ENCODE measurements around the gene SLC22A7. TPM values are rescaled to one million over a fixed set of nuclear protein-coding genes. Genes with fewer than 3 reads are reported as not detected.

Gene SLC22A7, protein sequence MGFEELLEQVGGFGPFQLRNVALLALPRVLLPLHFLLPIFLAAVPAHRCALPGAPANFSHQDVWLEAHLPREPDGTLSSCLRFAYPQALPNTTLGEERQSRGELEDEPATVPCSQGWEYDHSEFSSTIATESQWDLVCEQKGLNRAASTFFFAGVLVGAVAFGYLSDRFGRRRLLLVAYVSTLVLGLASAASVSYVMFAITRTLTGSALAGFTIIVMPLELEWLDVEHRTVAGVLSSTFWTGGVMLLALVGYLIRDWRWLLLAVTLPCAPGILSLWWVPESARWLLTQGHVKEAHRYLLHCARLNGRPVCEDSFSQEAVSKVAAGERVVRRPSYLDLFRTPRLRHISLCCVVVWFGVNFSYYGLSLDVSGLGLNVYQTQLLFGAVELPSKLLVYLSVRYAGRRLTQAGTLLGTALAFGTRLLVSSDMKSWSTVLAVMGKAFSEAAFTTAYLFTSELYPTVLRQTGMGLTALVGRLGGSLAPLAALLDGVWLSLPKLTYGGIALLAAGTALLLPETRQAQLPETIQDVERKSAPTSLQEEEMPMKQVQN
- total RNA-seq (2014; rRNA removed; shearing (Covaris generic)): not detected in 2 replicates

DNA sequence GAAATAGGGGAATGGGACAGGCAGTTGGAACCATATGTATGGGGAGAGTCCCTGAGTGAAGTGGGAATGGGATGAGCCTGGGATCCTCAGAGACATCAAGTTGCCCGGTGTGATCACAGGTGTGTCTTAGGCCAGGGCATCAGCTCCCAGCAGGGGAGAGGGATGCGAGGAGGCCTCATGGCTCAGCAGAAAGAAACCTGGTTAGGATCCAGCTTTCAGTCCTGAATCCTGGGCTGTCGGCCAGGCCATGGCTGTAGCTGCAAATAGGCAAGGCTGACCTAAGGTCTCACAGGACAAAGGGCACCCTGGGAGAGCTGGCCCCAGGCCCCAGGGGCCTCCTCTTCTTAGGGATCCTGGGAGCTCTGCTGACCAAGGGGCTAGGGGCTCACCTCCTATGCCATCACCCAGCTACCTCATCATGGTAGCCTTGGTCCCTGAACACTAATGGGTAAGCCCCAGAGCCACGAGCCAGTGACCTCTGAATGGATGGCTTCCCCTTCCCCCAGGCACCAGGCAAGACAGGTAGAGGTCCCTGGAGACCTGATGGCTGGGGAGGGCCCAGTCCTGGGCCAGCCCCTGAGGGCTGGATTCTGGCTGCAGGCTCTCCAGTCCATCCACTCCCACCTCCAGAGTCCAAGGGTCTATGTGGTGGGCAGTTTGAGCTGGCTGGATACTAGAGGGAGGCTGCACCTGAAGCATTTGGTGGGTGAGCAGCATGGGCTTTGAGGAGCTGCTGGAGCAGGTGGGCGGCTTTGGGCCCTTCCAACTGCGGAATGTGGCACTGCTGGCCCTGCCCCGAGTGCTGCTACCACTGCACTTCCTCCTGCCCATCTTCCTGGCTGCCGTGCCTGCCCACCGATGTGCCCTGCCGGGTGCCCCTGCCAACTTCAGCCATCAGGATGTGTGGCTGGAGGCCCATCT, at the start of gene SLC22A7:
Gene SLC22A7, plus strand, starts transcription at position 617 of the 921 bp plus-strand sequence. Its CDS starts 99 bp downstream, at position 716.
- DNase-seq (ENCODE audit: low spot score): no peak

DNA sequence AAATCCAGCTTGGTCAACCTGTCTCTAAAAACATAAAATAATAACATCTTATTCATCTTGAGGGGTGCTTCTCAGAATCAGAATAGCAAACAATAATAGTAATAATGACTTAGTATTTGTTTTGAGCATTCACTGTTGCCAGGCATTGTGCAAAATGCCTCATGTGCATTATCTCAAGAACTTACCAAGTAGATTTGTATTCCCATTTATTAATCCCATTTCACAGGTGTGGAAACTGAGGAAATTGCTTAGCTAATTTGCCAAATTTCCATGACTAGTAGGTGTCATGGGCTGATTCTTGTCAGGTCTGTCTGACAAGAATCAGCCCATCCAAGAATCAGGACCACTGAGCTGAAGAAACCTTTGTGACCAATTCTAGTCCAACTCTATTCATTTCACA, 49.3 kb upstream of the SLC22A7 start:
- no peak for DNase-seq (ENCODE audit: low spot score)

DNA sequence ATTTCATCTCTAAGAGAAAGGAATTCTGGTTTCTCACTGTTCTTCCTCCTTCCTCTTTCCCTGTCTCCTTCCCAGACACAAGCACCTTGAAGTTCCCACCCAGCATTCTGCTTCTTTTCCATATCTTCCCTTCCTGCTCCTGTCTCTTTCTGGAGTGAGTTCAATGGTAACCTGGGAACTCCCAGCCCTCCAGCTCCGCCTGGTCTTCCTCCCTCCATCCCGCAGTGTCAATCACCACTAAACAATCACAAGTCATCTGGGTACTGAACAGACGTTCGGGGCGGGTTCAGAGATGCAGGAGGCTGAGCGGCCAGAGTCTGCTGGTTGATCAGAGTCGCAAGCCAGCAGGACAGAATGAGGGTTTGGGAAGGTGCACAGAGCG, 47.1 kb upstream of the SLC22A7 start:
- peak; percentile 37 for DNase-seq (ENCODE audit: low spot score)

DNA sequence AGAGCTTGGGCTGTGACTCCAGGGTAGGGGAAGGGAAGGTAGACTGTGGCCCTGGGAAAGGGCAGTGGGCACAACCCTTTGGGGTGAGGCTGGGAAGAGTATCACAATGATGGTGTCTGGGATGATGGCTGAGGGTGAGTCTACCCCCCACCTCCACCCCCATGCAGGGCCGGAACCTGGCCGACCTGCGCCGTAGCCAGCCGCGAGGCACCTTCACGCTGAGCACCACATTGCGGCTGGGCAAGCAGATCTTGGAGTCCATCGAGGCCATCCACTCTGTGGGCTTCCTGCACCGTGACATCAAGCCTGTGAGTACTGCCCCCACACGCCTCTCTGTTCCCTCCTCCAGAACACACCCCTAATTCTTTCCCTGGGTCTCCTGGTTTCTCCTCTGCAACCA, 44.7 kb upstream of the SLC22A7 start:
- no peak for DNase-seq (ENCODE audit: low spot score)

DNA sequence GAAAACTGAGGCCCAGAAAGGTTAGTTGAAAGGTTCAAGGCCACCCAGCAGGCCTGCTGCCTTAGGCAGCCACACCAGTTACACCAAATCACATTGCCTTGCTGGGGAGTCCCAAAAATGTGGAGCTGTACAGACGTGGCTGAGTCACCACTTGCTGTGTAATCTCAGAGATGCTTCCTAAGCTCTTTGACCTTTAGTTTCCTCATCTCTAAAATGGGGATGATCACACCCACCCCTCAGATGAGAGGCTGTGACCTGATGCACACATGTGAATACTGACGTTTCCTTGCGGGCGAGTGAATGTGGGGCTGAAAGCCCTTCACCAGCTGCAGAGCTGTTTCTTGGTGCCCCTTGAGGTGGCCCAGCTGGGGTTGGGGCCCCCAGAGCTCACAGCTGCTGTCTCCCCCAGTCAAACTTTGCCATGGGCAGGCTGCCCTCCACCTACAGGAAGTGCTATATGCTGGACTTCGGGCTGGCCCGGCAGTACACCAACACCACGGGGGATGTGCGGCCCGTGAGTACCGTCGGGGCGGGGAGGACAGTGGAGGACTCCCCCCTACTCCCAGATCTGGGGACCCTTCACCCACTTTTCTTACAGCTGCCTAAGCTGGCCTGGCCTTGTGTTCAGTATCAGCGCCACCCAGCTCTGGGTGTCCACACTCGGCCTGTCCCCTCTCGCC, 43.8 kb upstream of the SLC22A7 start:
- DNase-seq (ENCODE audit: low spot score): no peak

DNA sequence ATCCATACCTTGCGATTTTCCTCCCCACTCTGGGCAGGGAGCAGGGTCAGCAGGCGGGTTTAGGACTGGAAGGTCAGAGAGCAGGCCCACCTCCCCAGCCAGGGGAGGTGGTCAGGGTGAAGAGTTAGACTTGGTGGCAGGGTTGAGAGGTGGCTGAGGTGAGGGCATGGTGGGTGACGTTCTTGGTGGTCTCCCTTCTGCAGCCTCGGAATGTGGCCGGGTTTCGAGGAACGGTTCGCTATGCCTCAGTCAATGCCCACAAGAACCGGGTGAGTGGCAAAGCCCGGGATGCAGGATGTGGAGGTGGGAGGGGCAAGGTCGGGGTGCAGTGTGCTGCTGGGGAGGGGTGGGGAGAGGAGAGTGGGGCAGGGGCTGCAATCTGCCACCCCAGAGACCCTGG, 43.2 kb upstream of the SLC22A7 start:
- DNase-seq (ENCODE audit: low spot score): no peak

DNA sequence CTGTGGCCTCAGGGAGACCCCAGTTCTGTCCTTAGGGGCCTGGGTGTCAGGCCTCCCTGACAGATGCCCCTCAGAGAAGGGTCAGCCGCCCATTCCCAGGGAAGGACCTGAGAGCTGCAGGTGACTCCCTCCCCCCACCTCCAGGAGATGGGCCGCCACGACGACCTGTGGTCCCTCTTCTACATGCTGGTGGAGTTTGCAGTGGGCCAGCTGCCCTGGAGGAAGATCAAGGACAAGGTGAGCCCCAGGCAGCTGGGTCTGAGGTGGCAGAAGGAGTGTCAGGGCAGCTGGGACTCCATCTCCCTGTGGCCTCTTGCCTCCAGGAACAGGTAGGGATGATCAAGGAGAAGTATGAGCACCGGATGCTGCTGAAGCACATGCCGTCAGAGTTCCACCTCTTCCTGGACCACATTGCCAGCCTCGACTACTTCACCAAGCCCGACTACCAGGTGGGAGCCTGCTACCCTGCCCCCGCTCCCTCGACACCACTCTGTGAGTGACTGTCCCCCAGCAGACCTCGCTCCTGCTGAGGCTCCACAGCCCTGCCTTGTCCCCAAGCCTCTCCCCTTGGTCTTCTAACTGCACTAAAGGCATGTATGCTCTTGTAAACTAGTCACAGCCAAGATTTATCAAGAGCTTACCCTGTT, 42.5 kb upstream of the SLC22A7 start:
- DNase-seq (ENCODE audit: low spot score): no peak

DNA sequence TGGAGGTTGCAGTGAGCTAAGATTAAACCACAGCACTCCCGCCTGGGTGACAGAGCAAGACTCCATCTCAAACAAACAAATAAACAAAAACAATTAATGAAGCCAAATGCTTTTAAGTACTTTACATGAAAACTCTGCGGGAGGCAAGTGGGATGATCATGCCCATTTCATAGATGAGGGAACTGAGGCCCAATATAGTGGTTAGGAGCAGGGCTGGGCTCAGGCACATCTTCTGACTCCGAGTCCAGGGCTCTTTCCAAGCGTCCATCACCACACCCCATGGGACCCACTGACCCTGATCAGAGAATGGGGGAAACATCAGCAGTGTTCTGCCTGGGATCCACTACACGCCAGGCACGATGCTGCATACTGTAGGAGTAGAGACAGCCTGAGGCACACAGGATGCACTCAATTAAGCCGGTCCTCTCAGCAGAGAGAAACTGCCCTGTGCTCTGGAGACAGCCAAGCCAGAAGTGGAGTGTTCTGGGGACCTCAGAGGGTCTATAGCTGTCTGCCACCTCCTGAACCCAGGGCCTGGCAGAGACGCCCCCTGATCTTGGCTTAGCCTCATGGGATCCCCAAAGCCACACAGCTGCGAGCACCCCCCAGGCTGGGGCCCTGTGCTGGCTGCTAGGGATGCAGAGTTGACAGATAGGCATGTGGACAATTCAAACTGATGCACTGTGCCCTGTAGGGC, 41.2 kb upstream of the SLC22A7 start:
- DNase-seq (ENCODE audit: low spot score): no peak

DNA sequence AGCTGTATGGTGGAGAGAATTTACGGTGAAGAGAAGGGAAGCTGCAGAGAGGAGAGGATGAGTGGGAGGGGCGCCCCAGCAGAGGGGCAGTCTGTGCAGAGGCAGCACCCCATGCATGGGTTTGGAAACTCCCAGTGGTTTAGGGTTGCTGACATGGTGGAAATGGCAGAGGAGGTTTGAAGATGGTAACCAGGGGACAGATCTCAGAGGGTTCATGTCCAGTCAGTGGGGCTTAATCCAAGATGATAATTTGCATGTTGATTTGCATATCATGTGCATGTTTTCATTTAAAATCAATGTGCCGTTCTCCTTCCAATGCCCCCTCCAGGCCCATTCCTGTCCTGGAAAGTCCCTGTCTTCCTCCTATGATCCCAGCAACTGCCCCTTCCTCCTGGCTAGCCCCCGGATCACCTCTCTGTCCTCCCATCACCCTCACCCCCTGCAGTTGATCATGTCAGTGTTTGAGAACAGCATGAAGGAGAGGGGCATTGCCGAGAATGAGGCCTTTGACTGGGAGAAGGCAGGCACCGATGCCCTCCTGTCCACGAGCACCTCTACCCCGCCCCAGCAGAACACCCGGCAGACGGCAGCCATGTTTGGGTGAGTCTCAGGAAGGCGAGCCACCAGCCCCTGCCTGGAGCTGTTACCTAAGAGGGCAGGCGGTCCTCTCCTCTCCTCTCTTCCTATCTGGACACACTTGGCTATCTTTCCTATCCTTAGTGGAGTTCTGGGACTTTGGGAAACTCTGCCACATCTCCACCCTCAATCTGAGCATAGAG, 40.5 kb upstream of the SLC22A7 start:
- no peak for DNase-seq (ENCODE audit: low spot score)

DNA sequence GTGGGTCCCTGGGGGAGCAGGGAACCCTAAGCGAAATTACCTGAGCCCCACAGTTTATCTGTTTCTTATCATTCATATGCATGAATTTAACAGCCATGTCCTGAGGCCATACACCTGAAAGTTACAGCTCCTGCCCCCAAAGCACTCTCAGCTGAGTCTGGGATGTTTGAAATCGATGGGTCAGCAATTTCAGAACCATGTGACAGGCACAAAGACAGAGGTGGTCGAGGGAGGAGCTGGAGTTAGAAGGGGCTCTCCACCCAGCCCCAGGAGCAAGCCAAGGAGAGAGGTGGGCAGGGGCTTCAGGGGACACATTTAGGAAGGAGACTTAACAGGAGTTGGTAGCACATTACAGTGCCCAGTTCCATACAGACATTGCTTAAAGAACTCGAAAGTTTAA, 39.9 kb upstream of the SLC22A7 start:
- DNase-seq (ENCODE audit: low spot score): no peak

DNA sequence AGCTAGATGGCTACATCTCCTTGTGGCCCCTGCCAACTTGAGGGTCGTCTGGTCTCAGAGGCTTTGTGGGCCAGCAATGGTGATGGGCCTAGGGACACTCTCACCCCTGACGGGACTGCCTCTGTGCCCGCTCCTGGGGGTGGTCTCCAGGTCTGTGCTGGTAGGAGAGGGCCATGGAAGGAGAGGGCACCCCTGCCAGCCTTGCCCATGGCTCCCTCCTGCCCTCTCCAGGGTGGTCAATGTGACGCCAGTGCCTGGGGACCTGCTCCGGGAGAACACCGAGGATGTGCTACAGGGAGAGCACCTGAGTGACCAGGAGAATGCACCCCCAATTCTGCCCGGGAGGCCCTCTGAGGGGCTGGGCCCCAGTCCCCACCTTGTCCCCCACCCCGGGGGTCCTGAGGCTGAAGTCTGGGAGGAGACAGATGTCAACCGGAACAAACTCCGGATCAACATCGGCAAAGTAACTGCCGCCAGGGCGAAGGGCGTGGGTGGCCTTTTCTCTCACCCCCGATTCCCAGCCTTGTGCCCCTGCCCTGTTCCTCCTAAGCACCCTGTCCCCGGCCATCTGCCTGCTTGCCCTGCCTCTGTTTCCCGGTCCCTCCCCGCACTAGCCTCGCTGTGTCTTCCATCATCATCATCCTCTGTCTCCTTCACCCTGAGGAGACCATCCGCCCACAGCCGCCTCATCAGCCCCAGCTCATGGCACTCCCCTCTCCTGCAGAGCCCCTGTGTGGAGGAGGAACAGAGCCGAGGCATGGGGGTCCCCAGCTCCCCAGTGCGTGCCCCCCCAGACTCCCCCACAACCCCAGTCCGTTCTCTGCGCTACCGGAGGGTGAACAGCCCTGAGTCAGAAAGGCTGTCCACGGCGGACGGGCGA, 39.0 kb upstream of the SLC22A7 start:
- no peak for DNase-seq (ENCODE audit: low spot score)

DNA sequence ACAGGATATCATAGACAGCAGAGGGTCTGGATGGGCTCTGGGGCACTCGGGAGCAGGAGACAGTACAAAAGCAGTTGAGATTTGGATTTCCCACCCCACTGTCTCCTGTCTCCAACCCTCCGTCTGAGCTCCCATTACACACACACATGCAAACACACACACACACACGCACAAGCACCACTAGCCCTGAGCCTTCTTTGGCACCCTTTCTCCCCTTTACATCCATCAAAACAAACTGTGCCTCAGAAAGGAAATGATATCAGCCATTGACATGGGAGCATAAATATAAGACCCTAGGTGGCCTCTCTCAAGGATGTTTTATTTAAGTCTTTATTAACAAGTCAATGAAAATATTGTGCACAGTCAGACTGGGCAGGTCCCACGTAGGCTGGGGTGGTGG, 37.3 kb upstream of the SLC22A7 start:
- DNase-seq (ENCODE audit: low spot score): no peak

DNA sequence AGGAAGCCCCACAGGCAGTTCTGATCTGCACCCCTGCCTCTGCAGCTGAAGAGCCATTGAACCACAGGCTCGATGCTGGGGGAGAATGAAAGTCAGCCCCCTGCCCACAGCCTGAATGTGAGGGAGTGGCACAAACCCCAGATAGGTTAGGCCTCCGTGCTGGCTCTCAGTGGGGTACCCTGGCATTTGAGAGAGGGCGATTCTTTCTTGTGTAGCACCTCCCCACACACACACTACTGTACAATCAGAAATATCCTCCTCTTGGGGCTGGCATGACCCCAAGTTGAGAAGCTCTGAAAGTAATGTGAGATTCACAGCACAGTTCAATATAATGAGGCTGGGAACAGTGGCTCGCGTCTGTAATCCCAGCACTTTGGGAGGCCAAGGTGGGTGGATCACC, 36.9 kb upstream of the SLC22A7 start:
- no peak for DNase-seq (ENCODE audit: low spot score)

DNA sequence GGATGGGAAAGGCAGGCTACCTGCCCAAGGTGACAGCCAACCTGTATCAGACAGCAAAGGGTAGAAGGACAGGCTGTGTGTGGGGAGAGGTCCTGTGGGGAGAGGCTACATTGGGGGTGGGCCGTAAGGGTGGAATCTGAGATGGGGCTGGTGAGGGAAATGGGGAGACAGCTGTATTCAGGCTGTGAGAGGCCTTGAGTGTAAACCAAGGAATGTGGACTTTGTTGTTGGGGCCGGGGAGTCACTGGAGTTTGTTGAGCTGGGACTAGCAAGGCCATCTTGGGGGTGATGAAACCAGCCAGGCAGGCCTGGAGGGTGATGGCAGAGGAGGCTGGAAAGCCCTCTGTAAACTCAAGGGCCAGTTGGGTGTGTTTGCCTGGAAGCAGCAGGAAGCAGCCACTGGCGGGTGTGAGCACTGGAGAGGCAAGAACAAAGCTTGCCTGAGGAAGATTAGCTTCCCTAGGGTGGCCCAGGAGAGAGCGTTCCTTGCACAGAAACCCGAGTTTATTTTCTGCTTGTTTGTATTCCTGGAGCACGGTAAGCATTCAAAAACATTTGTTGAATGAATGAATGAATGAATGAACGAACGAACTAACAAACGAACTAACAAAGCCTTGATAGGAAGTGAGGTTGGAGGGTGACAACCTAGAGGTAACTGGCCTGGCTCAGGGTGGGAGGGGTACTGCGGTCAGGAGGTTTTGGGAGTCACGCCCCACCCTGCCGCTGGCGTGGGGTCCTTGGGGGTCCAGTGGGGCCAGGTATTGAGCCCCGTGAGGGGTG, 35.9 kb upstream of the SLC22A7 start:
- no peak for DNase-seq (ENCODE audit: low spot score)

DNA sequence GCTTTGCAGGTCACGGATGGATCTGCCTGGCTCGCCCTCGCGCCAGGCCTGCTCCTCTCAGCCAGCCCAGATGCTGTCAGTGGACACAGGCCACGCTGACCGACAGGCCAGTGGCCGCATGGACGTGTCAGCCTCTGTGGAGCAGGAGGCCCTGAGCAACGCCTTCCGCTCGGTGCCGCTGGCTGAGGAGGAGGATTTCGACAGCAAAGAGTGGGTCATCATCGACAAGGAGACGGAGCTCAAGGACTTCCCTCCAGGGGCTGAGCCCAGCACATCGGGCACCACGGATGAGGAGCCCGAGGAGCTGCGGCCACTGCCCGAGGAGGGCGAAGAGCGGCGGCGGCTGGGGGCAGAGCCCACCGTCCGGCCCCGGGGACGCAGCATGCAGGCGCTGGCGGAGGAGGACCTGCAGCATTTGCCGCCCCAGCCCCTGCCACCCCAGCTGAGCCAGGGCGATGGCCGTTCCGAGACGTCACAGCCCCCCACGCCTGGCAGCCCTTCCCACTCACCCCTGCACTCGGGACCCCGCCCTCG, 35.2 kb upstream of the SLC22A7 start:
- DNase-seq (ENCODE audit: low spot score): no peak

DNA sequence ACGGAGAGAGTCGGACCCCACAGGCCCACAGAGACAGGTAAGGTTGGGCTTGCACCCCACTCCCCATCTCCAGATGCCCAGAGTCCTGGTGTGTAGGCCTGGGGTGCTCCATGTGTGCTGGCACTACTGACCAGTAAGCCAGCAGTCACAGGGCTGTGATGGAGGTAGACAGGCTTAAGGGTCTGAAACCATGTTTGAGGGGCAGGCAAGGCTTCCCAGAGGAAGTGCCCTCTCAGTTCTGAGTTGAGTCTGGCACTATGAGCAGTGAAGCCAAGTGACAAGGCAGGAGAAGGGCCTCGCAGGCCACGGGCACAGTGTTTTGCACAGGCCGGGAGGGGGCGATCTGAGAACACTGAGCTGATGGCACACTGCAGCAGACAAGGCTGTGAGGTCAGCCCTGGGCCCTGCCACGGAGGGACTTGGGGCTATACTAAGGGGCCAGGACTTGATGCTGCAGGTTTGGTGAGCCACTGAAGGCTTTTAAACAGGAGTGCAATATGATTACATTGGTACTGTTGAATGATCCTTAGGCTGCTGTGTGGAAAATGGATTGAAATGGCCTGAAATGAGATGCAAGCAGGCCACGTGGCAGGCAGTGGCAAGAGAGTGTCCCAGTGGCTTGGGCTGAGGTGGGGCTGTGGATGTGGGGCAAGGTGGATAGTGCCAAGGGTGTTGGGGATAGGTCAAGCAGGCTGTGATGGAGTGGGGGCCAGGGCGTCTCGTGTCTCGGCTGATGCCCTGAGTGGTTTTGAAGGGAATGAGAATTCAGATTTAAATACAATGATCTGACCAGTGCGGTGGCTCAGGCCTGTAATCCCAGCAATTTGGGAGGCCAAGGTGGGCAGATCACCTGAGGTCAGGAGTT, 34.5 kb upstream of the SLC22A7 start:
- peak; percentile 86 for DNase-seq (ENCODE audit: low spot score)
